Measurements from ENCODE around the gene CDH18.

- TF ChIP-seq POLR2A (IDR thresholded peaks at IDR 0.05; ENCODE audit: borderline replicate concordance, extremely low read depth, insufficient read depth, insufficient read length) (no peak), EZH2 (IDR thresholded peaks at IDR 0.05) (no peak), REST (IDR thresholded peaks at IDR 0.05; ENCODE audit: low read depth) (no peak), CTCF (IDR thresholded peaks at IDR 0.05 in 2 of 3, conservative IDR thresholded peaks at IDR 0.05 in 1 of 3; ENCODE audit: borderline replicate concordance in 1 of 3, insufficient read depth in 1 of 3, low read depth in 2 of 3, low read length in 2 of 3) (no peak), POLR2AphosphoS5 (IDR thresholded peaks at IDR 0.05; ENCODE audit: low read depth, low read length) (no peak), MAX (IDR thresholded peaks at IDR 0.05) (no peak), FOSL1 (IDR thresholded peaks at IDR 0.05; ENCODE audit: low read depth) (no peak), TCF7L2 (IDR thresholded peaks at IDR 0.05; ENCODE audit: borderline replicate concordance, extremely low read depth, insufficient read depth, insufficient read length) (no peak), RAD21 (IDR thresholded peaks at IDR 0.05; ENCODE audit: low read depth) (no peak), EGR1 (IDR thresholded peaks at IDR 0.05; ENCODE audit: low read depth) (no peak), EZH2phosphoT487 (IDR thresholded peaks at IDR 0.05; ENCODE audit: borderline replicate concordance) (no peak), ATF3 (IDR thresholded peaks at IDR 0.05) (no peak)
These were observed 42.1 kb upstream of the CDH18 start for GRCh38 chr5:20030125-20030524.
